ENCODE data around the gene CD40LG.

- no peak for TF ChIP-seq POLR2A (IDR thresholded peaks at IDR 0.05; ENCODE audit: low read length)
- TF ChIP-seq GATA1 (IDR thresholded peaks at IDR 0.05; ENCODE audit: low read depth, low read length), result no peak
Measured at GRCh38 chrX:136658151-136658550, 10.2 kb downstream of the CD40LG start.
